Measurements from ENCODE around the gene ADIG.

The ADIG gene

GRCh38 chr20:38599410-38599882, 18.4 kb downstream of the ADIG start:
- no peak overlapping the region for H3K4me3 ChIP-seq (ENCODE audit: low read depth, low read length)
- no peak for DNase-seq (ENCODE audit: low read depth)
- TF ChIP-seq MAX (IDR thresholded peaks at IDR 0.05; ENCODE audit: low read depth, low read length) (no peak), POLR2A (IDR thresholded peaks at IDR 0.05; ENCODE audit: extremely low read depth, insufficient read length) (no peak), MYC (IDR thresholded peaks at IDR 0.05; ENCODE audit: low read depth, low read length) (no peak), CTCF (IDR thresholded peaks at IDR 0.05; ENCODE audit: low read depth, low read length) (no peak)

GRCh38 chr20:38600057-38600456, 19.1 kb downstream of the ADIG start:
- TF ChIP-seq MAX (IDR thresholded peaks at IDR 0.05; ENCODE audit: low read depth, low read length) (no peak), CTCF (IDR thresholded peaks at IDR 0.05; ENCODE audit: low read depth, low read length) (no peak), POLR2A (IDR thresholded peaks at IDR 0.05; ENCODE audit: extremely low read depth, insufficient read length) (no peak)
- DNase-seq (ENCODE audit: low read depth) = no peak
- no peak overlapping the region for H3K4me3 ChIP-seq (ENCODE audit: low read depth, low read length)

- DNase-seq (ENCODE audit: low read depth) = peak; percentile 23
- H3K4me3 ChIP-seq (ENCODE audit: low read depth, low read length) = no peak within 1 kb of the TSS
- TF ChIP-seq MAX (IDR thresholded peaks at IDR 0.05; ENCODE audit: low read depth, low read length) (no peak), CTCF (IDR thresholded peaks at IDR 0.05; ENCODE audit: low read depth, low read length) (peak; percentile 18)
These were observed 20.5 kb downstream of the ADIG start, which contains the start of gene ARHGAP40 for GRCh38 chr20:38601216-38602184. Gene ARHGAP40 (plus strand): TSS chr20:38601809.

- no peak for DNase-seq (ENCODE audit: low read depth)
- TF ChIP-seq CTCF (IDR thresholded peaks at IDR 0.05; ENCODE audit: low read depth, low read length) = no peak
- TF ChIP-seq MAX (IDR thresholded peaks at IDR 0.05; ENCODE audit: low read depth, low read length) = no peak
- no peak for TF ChIP-seq MYC (IDR thresholded peaks at IDR 0.05; ENCODE audit: low read depth, low read length)
- no peak for TF ChIP-seq POLR2A (IDR thresholded peaks at IDR 0.05; ENCODE audit: extremely low read depth, insufficient read length)
- H3K4me3 ChIP-seq (ENCODE audit: low read depth, low read length) = no peak overlapping the region
These were observed 21.2 kb downstream of the ADIG start for GRCh38 chr20:38602185-38602581.

GRCh38 chr20:38603286-38603685, 22.3 kb downstream of the ADIG start:
- DNase-seq (ENCODE audit: low read depth) = no peak

More at GRCh38 chr20:38603286-38603685, 22.3 kb downstream of the ADIG start:
- TF ChIP-seq MYC (IDR thresholded peaks at IDR 0.05; ENCODE audit: low read depth, low read length) (no peak), CTCF (IDR thresholded peaks at IDR 0.05; ENCODE audit: low read depth, low read length) (no peak), POLR2A (IDR thresholded peaks at IDR 0.05; ENCODE audit: extremely low read depth, insufficient read length) (no peak), MAX (IDR thresholded peaks at IDR 0.05; ENCODE audit: low read depth, low read length) (no peak)
- H3K4me3 ChIP-seq (ENCODE audit: low read depth, low read length) = no peak overlapping the region

All from NB4 (cell line).